WTC11 (cell line): ENCODE measurements around the gene SPTBN4. TPM values are rescaled to one million over a fixed set of nuclear protein-coding genes. Genes with fewer than 3 reads are reported as not detected.

ENCODE experiments used
- ETV6 ChIP-seq: sonication (generic); formaldehyde crosslinking; IDR thresholded peaks from 2 replicates; pipeline ENCODE4 v1.8.1; 2022; ENCODE audit warnings: mild to moderate bottlenecking, missing genetic modification reagents
- FOXJ3 ChIP-seq: sonication (generic); formaldehyde crosslinking; IDR thresholded peaks from 2 replicates; pipeline ENCODE4 v1.9.0; 2021; ENCODE audit warnings: missing genetic modification reagents, mild to moderate bottlenecking, borderline replicate concordance
- JAZF1 ChIP-seq: fragments of 250-450 bp; sonication (Bioruptor Pico); IDR thresholded peaks from 2 replicates; pipeline ENCODE4 v1.9.0; 2021; ENCODE audit warnings: moderate library complexity, mild to moderate bottlenecking, inconsistent platforms
- NFYB ChIP-seq: sonication (generic); formaldehyde crosslinking; conservative IDR thresholded peaks from 2 replicates; pipeline ENCODE4 v1.8.0; 2022; ENCODE audit warnings: low read depth, missing genetic modification reagents
- NR1H2 ChIP-seq: sonication (generic); formaldehyde crosslinking; IDR thresholded peaks from 2 replicates; pipeline ENCODE4 v1.9.0; 2021; ENCODE audit warnings: mild to moderate bottlenecking, moderate library complexity, missing genetic modification reagents
- TCF7 ChIP-seq: sonication (generic); formaldehyde crosslinking; IDR thresholded peaks from 2 replicates; pipeline ENCODE4 v1.8.0; 2022; ENCODE audit warnings: mild to moderate bottlenecking, low read depth, missing genetic modification reagents, moderate library complexity
- ZNF232 ChIP-seq: sonication (generic); formaldehyde crosslinking; IDR thresholded peaks from 2 replicates; pipeline ENCODE4 v1.8.0; 2022; ENCODE audit warnings: mild to moderate bottlenecking, missing genetic modification reagents
- ZNF263 ChIP-seq: sonication (generic); formaldehyde crosslinking; IDR thresholded peaks from 2 replicates; pipeline ENCODE4 v1.8.1; 2022; ENCODE audit warnings: low read depth, mild to moderate bottlenecking, moderate library complexity, missing genetic modification reagents
- ZNF416 ChIP-seq: fragments of 250-450 bp; sonication (Bioruptor Pico); IDR thresholded peaks from 2 replicates; pipeline ENCODE4 v1.9.0; 2021; ENCODE audit warnings: mild to moderate bottlenecking, inconsistent platforms
- total RNA-seq: library from RNA; stranded (reverse); gene quantifications from 3 replicates; pipeline ENCODE4 v1.2.3, GENCODE V29; 2021
- TF ChIP-seq, protein P1 (sequence below): sonication (generic); formaldehyde crosslinking; IDR thresholded peaks from 2 replicates; pipeline ENCODE4 v1.8.1; 2022; ENCODE audit warnings: mild to moderate bottlenecking, missing genetic modification reagents, moderate library complexity, borderline replicate concordance
- TF ChIP-seq, protein P2 (sequence below): sonication (generic); formaldehyde crosslinking; IDR thresholded peaks from 2 replicates; pipeline ENCODE4 v1.8.1; 2022; ENCODE audit warnings: mild to moderate bottlenecking, moderate library complexity, missing genetic modification reagents
- TF ChIP-seq, protein P3 (sequence below): sonication (generic); formaldehyde crosslinking; IDR thresholded peaks from 2 replicates; pipeline ENCODE4 v1.8.0; 2022; ENCODE audit warnings: missing genetic modification reagents
- TF ChIP-seq, protein P4 (sequence below): fragments of 250-450 bp; sonication (Bioruptor Pico); IDR thresholded peaks from 2 replicates; pipeline ENCODE4 v2.1.2; 2022; ENCODE audit warnings: mild to moderate bottlenecking, moderate library complexity
- TF ChIP-seq, protein P5 (sequence below): sonication (generic); formaldehyde crosslinking; IDR thresholded peaks from 2 replicates; pipeline ENCODE4 v1.8.1; 2022; ENCODE audit warnings: low read depth, missing genetic modification reagents, borderline replicate concordance
- TF ChIP-seq, protein P6 (sequence below): sonication (generic); formaldehyde crosslinking; IDR thresholded peaks from 2 replicates; pipeline ENCODE4 v1.8.1; 2023; ENCODE audit warnings: mild to moderate bottlenecking, missing genetic modification reagents
- TF ChIP-seq, protein P7 (sequence below): sonication (generic); formaldehyde crosslinking; conservative IDR thresholded peaks from 2 replicates; pipeline ENCODE4 v1.8.1; 2023; ENCODE audit warnings: mild to moderate bottlenecking, low read depth, missing genetic modification reagents, moderate library complexity
- TF ChIP-seq, protein P8 (sequence below): fragments of 250-450 bp; sonication (Bioruptor Pico); IDR thresholded peaks from 2 replicates; pipeline ENCODE4 v1.9.0; 2021; ENCODE audit warnings: mild to moderate bottlenecking

The SPTBN4 gene
- total RNA-seq, 1 experiment from 2014 or later, result 2.8 TPM

DNA sequence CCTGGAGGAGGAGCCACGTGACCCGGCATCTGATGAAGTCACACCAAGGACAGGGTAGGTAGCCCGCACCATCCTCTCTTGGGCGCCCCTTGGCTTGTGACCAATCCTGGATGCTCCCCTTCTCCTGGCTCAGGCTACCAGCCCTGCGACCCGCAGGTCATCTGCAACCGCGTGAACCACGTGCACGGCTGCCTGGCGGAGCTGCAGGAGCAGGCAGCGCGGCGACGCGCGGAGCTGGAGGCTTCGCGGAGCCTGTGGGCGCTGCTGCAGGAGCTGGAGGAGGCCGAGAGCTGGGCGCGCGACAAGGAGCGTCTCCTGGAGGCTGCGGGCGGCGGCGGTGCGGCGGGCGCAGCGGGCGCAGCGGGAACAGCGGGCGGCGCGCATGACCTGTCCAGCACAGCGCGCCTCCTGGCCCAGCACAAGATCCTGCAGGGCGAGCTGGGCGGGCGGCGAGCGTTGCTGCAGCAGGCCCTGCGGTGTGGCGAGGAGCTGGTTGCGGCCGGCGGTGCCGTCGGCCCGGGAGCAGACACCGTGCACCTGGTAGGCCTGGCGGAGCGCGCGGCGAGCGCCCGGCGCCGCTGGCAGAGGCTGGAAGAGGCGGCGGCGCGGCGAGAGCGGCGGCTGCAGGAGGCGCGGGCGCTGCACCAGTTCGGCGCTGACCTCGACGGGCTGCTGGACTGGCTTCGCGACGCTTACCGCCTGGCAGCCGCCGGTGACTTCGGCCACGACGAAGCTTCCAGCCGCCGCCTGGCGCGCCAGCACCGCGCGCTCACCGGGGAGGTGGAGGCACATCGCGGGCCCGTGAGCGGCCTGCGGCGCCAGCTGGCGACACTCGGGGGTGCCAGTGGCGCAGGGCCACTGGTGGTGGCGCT lies 45.9 kb downstream of the SPTBN4 start (continued):
- peak; percentile 76 for TF ChIP-seq ZNF263
- TF ChIP-seq, protein P1, sequence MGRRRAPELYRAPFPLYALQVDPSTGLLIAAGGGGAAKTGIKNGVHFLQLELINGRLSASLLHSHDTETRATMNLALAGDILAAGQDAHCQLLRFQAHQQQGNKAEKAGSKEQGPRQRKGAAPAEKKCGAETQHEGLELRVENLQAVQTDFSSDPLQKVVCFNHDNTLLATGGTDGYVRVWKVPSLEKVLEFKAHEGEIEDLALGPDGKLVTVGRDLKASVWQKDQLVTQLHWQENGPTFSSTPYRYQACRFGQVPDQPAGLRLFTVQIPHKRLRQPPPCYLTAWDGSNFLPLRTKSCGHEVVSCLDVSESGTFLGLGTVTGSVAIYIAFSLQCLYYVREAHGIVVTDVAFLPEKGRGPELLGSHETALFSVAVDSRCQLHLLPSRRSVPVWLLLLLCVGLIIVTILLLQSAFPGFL (CRISPR knock-in tag), result no peak
- no peak for TF ChIP-seq ZNF416 (CRISPR knock-in tag)
- TF ChIP-seq NR1H2 (CRISPR knock-in tag), result no peak
- TF ChIP-seq, protein P2, sequence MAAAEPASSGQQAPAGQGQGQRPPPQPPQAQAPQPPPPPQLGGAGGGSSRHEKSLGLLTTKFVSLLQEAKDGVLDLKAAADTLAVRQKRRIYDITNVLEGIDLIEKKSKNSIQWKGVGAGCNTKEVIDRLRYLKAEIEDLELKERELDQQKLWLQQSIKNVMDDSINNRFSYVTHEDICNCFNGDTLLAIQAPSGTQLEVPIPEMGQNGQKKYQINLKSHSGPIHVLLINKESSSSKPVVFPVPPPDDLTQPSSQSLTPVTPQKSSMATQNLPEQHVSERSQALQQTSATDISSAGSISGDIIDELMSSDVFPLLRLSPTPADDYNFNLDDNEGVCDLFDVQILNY (CRISPR knock-in tag), result peak; percentile 94
- TF ChIP-seq TCF7 (CRISPR knock-in tag), result peak; percentile 84
- TF ChIP-seq FOXJ3, result no peak
- TF ChIP-seq, protein P3, sequence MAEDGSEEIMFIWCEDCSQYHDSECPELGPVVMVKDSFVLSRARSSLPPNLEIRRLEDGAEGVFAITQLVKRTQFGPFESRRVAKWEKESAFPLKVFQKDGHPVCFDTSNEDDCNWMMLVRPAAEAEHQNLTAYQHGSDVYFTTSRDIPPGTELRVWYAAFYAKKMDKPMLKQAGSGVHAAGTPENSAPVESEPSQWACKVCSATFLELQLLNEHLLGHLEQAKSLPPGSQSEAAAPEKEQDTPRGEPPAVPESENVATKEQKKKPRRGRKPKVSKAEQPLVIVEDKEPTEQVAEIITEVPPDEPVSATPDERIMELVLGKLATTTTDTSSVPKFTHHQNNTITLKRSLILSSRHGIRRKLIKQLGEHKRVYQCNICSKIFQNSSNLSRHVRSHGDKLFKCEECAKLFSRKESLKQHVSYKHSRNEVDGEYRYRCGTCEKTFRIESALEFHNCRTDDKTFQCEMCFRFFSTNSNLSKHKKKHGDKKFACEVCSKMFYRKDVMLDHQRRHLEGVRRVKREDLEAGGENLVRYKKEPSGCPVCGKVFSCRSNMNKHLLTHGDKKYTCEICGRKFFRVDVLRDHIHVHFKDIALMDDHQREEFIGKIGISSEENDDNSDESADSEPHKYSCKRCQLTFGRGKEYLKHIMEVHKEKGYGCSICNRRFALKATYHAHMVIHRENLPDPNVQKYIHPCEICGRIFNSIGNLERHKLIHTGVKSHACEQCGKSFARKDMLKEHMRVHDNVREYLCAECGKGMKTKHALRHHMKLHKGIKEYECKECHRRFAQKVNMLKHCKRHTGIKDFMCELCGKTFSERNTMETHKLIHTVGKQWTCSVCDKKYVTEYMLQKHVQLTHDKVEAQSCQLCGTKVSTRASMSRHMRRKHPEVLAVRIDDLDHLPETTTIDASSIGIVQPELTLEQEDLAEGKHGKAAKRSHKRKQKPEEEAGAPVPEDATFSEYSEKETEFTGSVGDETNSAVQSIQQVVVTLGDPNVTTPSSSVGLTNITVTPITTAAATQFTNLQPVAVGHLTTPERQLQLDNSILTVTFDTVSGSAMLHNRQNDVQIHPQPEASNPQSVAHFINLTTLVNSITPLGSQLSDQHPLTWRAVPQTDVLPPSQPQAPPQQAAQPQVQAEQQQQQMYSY (CRISPR knock-in tag), result peak; percentile 53
- TF ChIP-seq ZNF232 (CRISPR knock-in tag), result peak; percentile 98
- TF ChIP-seq, protein P4, sequence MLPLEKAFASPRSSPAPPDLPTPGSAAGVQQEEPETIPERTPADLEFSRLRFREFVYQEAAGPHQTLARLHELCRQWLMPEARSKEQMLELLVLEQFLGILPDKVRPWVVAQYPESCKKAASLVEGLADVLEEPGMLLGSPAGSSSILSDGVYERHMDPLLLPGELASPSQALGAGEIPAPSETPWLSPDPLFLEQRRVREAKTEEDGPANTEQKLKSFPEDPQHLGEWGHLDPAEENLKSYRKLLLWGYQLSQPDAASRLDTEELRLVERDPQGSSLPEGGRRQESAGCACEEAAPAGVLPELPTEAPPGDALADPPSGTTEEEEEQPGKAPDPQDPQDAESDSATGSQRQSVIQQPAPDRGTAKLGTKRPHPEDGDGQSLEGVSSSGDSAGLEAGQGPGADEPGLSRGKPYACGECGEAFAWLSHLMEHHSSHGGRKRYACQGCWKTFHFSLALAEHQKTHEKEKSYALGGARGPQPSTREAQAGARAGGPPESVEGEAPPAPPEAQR (CRISPR knock-in tag), result no peak
- TF ChIP-seq, protein P5, sequence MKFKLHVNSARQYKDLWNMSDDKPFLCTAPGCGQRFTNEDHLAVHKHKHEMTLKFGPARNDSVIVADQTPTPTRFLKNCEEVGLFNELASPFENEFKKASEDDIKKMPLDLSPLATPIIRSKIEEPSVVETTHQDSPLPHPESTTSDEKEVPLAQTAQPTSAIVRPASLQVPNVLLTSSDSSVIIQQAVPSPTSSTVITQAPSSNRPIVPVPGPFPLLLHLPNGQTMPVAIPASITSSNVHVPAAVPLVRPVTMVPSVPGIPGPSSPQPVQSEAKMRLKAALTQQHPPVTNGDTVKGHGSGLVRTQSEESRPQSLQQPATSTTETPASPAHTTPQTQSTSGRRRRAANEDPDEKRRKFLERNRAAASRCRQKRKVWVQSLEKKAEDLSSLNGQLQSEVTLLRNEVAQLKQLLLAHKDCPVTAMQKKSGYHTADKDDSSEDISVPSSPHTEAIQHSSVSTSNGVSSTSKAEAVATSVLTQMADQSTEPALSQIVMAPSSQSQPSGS (CRISPR knock-in tag), result 0 out of 2 replicates have a peak, but pooled peaks have one; percentile 70
- TF ChIP-seq NFYB (CRISPR knock-in tag), result peak; percentile 45
- TF ChIP-seq, protein P6, sequence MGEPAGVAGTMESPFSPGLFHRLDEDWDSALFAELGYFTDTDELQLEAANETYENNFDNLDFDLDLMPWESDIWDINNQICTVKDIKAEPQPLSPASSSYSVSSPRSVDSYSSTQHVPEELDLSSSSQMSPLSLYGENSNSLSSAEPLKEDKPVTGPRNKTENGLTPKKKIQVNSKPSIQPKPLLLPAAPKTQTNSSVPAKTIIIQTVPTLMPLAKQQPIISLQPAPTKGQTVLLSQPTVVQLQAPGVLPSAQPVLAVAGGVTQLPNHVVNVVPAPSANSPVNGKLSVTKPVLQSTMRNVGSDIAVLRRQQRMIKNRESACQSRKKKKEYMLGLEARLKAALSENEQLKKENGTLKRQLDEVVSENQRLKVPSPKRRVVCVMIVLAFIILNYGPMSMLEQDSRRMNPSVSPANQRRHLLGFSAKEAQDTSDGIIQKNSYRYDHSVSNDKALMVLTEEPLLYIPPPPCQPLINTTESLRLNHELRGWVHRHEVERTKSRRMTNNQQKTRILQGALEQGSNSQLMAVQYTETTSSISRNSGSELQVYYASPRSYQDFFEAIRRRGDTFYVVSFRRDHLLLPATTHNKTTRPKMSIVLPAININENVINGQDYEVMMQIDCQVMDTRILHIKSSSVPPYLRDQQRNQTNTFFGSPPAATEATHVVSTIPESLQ, result no peak
- TF ChIP-seq ETV6 (CRISPR knock-in tag), result peak; percentile 83
- TF ChIP-seq, protein P7, sequence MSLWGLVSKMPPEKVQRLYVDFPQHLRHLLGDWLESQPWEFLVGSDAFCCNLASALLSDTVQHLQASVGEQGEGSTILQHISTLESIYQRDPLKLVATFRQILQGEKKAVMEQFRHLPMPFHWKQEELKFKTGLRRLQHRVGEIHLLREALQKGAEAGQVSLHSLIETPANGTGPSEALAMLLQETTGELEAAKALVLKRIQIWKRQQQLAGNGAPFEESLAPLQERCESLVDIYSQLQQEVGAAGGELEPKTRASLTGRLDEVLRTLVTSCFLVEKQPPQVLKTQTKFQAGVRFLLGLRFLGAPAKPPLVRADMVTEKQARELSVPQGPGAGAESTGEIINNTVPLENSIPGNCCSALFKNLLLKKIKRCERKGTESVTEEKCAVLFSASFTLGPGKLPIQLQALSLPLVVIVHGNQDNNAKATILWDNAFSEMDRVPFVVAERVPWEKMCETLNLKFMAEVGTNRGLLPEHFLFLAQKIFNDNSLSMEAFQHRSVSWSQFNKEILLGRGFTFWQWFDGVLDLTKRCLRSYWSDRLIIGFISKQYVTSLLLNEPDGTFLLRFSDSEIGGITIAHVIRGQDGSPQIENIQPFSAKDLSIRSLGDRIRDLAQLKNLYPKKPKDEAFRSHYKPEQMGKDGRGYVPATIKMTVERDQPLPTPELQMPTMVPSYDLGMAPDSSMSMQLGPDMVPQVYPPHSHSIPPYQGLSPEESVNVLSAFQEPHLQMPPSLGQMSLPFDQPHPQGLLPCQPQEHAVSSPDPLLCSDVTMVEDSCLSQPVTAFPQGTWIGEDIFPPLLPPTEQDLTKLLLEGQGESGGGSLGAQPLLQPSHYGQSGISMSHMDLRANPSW (CRISPR knock-in tag), result 0 out of 2 replicates have a peak, but pooled peaks have one; percentile 65
- TF ChIP-seq, protein P8, sequence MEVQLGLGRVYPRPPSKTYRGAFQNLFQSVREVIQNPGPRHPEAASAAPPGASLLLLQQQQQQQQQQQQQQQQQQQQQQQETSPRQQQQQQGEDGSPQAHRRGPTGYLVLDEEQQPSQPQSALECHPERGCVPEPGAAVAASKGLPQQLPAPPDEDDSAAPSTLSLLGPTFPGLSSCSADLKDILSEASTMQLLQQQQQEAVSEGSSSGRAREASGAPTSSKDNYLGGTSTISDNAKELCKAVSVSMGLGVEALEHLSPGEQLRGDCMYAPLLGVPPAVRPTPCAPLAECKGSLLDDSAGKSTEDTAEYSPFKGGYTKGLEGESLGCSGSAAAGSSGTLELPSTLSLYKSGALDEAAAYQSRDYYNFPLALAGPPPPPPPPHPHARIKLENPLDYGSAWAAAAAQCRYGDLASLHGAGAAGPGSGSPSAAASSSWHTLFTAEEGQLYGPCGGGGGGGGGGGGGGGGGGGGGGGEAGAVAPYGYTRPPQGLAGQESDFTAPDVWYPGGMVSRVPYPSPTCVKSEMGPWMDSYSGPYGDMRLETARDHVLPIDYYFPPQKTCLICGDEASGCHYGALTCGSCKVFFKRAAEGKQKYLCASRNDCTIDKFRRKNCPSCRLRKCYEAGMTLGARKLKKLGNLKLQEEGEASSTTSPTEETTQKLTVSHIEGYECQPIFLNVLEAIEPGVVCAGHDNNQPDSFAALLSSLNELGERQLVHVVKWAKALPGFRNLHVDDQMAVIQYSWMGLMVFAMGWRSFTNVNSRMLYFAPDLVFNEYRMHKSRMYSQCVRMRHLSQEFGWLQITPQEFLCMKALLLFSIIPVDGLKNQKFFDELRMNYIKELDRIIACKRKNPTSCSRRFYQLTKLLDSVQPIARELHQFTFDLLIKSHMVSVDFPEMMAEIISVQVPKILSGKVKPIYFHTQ (CRISPR knock-in tag), result no peak
- TF ChIP-seq JAZF1 (CRISPR knock-in tag), result no peak
